AG20443 (cell line): Measurements from ENCODE around the gene TDRD3.
A peak's percentile ranks its signal among the peaks of the same experiment; 100 is the strongest.
"Not testable (repeated sequence)": the region's sequence is repeated elsewhere in the genome, so short reads cannot be mapped to it uniquely, and the experiment has no call there.

Source experiments
- DNase-seq: peaks from one replicate; pipeline ENCODE4 v3.0.0; 2012; ENCODE audit warnings: low spot score, mixed read lengths

The TDRD3 gene

GRCh38 chr13:60398907-60399589, 2.0 kb downstream of the TDRD3 start:
- no peak for DNase-seq

GRCh38 chr13:60402022-60402421, 5.0 kb downstream of the TDRD3 start:
- DNase-seq, result no peak

GRCh38 chr13:60407095-60407494, 10.1 kb downstream of the TDRD3 start:
- DNase-seq, result no peak

GRCh38 chr13:60407852-60408251, 10.8 kb downstream of the TDRD3 start:
- DNase-seq, result not testable (repeated sequence)

GRCh38 chr13:60409574-60410292, 12.7 kb downstream of the TDRD3 start:
- DNase-seq, result not testable (repeated sequence)

- DNase-seq, result no peak
Measured at GRCh38 chr13:60410299-60410698, 13.3 kb downstream of the TDRD3 start.

- DNase-seq, result no peak
Measured at GRCh38 chr13:60411464-60411863, 14.4 kb downstream of the TDRD3 start.

- DNase-seq, result no peak
Measured at GRCh38 chr13:60411983-60412382, 15.0 kb downstream of the TDRD3 start.

GRCh38 chr13:60412909-60413616, 16.0 kb downstream of the TDRD3 start:
- no peak for DNase-seq

- DNase-seq, result no peak
Measured at GRCh38 chr13:60414177-60414576, 17.2 kb downstream of the TDRD3 start.

- DNase-seq, result no peak
Measured at GRCh38 chr13:60417734-60418133, 20.7 kb downstream of the TDRD3 start.

- no peak for DNase-seq
Measured at GRCh38 chr13:60418954-60419353, 21.9 kb downstream of the TDRD3 start.

- DNase-seq, result no peak
Measured at GRCh38 chr13:60425332-60425731, 28.3 kb downstream of the TDRD3 start.

- DNase-seq, result no peak
Measured at GRCh38 chr13:60426075-60426474, 29.1 kb downstream of the TDRD3 start.

- DNase-seq, result no peak
Measured at GRCh38 chr13:60427285-60427684, 30.3 kb downstream of the TDRD3 start.

- peak; percentile 32 for DNase-seq
Measured at GRCh38 chr13:60431108-60431700, 34.2 kb downstream of the TDRD3 start.

GRCh38 chr13:60433505-60433904, 36.5 kb downstream of the TDRD3 start:
- DNase-seq, result no peak

- no peak for DNase-seq
Measured at GRCh38 chr13:60435762-60436374, 38.8 kb downstream of the TDRD3 start.

GRCh38 chr13:60439201-60439600, 42.2 kb downstream of the TDRD3 start:
- no peak for DNase-seq

GRCh38 chr13:60441761-60442160, 44.7 kb downstream of the TDRD3 start:
- DNase-seq, result no peak

GRCh38 chr13:60448907-60449510, 52.0 kb downstream of the TDRD3 start:
- DNase-seq, result peak; percentile 61

GRCh38 chr13:60453490-60453889, 56.5 kb downstream of the TDRD3 start:
- no peak for DNase-seq
